ENCODE results near the gene HORMAD2. TPM values are rescaled to one million over a fixed set of nuclear protein-coding genes. Genes with fewer than 3 reads are reported as not detected.

The HORMAD2 gene, protein sequence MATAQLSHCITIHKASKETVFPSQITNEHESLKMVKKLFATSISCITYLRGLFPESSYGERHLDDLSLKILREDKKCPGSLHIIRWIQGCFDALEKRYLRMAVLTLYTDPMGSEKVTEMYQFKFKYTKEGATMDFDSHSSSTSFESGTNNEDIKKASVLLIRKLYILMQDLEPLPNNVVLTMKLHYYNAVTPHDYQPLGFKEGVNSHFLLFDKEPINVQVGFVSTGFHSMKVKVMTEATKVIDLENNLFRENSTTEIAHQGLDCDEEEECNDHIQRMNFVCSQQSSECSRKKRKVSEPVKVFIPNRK
- total RNA-seq = not detected

- intact Hi-C loops (cut with DNase I) = loop anchor here (10.0 kb wide), 1 partner anchor 445 kb away; no protein-coding TSS in a partner anchor
- ATAC-seq (no peak), DNase-seq (ENCODE audit: low spot score) (no peak)
These were observed at the start of gene HORMAD2 for GRCh38 chr22:30079952-30080533. HORMAD2 (plus strand) TSS chr22:30080464; CDS start chr22:30093953, 13,489 bp downstream.

GRCh38 chr22:30031328-30031727 lies 48.9 kb upstream of the HORMAD2 start:
- intact Hi-C loops (cut with DNase I) = no loop called here
- no peak for ATAC-seq
- DNase-seq (ENCODE audit: low spot score) = no peak

- ATAC-seq (no peak), DNase-seq (ENCODE audit: low spot score) (no peak)
- intact Hi-C loops (cut with DNase I) = no loop called here
These were observed 48.4 kb upstream of the HORMAD2 start for GRCh38 chr22:30031764-30032455.

DNA sequence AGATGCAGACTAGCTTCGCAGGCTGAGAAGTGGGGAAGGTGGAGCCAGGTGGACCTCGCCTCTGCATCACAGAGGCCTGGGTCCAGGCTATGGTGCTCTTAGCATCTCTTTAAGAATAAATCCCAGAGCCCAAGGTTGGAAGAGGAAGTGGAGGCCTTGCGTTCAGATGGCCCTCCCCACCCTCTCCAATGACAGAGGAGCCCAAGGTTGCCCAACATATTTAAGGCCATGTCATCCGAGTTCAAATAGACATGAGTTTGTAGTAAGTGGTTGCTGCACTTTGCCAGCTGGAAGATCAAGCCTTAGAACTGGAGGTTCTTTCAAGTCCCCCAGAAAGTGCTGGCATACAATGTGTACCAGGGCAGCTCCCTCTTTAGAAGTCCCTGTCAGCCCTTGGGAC lies 47.1 kb upstream of the HORMAD2 start:
- peak; percentile 26 for ATAC-seq
- intact Hi-C loops (cut with DNase I) = no loop called here
- no peak for DNase-seq (ENCODE audit: low spot score)

- intact Hi-C loops (cut with DNase I) = no loop called here
- DNase-seq (ENCODE audit: low spot score) (peak; percentile 44), ATAC-seq (no peak)
These were observed 46.4 kb upstream of the HORMAD2 start for GRCh38 chr22:30033901-30034300.

DNA sequence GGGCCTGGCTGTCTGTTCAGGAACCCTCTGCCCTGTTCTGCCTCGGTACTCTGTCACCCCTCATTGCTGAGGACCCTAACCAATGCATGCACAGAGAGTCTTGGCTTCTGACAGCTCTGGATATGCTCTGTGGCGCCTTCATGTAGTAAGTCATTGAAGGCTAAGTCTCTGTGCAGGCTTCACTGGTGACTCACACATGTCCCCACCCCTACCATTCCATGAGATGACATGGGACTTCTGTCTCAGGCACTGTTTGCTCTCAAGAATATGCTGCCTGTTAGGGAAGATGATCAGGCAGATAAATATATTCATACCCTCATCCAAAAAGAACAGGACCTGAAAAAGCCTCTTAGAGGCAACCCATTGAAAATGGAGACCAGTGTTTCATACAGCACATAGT lies 43.6 kb upstream of the HORMAD2 start:
- intact Hi-C loops (cut with DNase I) = no loop called here
- ATAC-seq (no peak), DNase-seq (ENCODE audit: low spot score) (no peak)

GRCh38 chr22:30038219-30038618 lies 42.0 kb upstream of the HORMAD2 start:
- DNase-seq (ENCODE audit: low spot score) (peak; percentile 59), ATAC-seq (peak; percentile 42)
- intact Hi-C loops (cut with DNase I) = no loop called here

DNA sequence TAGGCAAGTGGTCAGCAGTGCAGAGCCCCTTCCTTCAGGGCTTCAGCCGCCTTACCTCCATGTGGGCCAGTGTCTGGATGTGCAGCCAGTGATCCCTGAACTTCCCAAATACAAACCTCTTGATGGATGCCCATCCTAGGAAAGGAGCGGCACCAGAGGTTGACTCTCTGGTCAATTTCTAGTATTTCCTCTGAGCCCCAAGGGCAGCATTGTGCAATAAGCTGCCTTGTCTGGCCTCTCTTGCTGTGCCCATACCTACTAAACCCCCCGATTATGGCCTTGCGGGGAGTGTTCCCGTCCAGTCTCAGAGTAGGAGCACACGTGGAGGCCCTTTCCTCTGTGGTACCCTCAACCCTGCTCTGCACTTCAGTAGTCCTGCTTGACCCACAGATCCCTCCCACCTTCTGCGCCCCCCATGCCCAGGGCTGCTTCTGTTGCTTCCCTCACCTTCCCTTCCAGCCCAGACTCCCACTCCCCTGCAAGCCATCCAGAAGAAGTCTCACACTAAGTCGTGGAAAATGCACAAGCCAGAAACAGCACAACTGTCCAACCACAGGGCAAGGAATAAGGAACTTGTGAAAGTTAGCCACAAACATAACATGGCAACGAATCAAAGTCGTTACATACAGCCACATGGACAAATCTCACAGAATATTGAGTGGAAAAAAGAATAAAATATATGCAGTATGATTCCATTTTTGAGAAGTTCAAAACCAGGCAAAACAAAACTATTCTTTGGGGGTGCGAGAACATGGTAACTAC lies 39.6 kb upstream of the HORMAD2 start:
- intact Hi-C loops (cut with DNase I) = loop anchor here (5.0 kb wide), 1 partner anchor 1158 kb away; the partner anchor contains the start of gene ZNRF3
- ATAC-seq = no peak
- peak; percentile 37 for DNase-seq (ENCODE audit: low spot score)

GRCh38 chr22:30041475-30041874 lies 38.8 kb upstream of the HORMAD2 start:
- intact Hi-C loops (cut with DNase I) = loop anchor here (5.0 kb wide), 1 partner anchor 1159 kb away; the partner anchor contains the start of gene ZNRF3
- no peak for DNase-seq (ENCODE audit: low spot score)
- no peak for ATAC-seq

DNA sequence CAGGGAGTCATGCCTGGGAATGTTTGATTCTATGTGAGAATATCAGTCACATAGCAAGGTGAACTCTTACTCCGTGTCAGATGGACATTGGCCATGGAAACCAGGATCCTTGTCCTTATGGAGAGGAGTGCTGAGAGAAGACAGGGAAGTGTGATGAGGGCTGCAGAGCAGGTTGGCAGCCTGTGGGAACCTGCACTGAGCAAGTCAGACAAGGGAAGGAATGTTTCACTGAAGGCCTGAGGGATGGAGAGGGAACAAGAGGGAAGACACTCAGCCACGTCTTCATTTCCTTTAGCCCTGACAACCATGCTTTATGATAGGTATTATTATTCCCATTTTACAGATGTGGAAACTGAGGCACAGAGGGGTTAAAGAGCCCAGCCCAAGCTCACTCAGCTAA lies 38.4 kb upstream of the HORMAD2 start:
- ATAC-seq (no peak), DNase-seq (ENCODE audit: low spot score) (no peak)
- intact Hi-C loops (cut with DNase I) = loop anchor here (5.0 kb wide), 1 partner anchor 1160 kb away; the partner anchor contains the start of gene ZNRF3

DNA sequence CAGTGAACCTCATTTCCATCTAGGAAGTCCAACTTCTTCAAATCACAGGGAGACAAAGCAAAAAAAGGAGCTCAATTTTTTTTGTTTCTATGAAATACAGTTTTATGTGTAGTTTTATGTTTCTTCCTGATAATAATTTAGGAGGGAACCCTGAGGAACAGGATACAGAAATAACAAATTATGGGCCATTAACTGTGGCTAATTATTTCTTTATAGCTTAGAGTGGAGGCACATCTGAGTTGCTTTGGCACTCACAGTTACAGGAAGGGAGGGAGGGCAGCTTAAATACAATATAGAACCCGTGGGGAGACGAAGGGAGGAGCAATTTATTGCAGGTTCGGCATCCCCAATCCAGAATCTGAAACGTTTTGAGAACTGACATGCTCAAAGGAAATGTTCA lies 37.1 kb upstream of the HORMAD2 start:
- intact Hi-C loops (cut with DNase I) = loop anchor here (5.0 kb wide), 1 partner anchor 1161 kb away; the partner anchor contains the start of gene ZNRF3
- no peak for DNase-seq (ENCODE audit: low spot score)
- no peak for ATAC-seq

- peak; percentile 90 for ATAC-seq
- no peak for DNase-seq (ENCODE audit: low spot score)
- intact Hi-C loops (cut with DNase I) = loop anchor here (5.0 kb wide), 1 partner anchor 1162 kb away; the partner anchor contains the start of gene ZNRF3
These were observed 35.9 kb upstream of the HORMAD2 start for GRCh38 chr22:30044369-30044768.

GRCh38 chr22:30044881-30045493 lies 35.3 kb upstream of the HORMAD2 start:
- no peak for DNase-seq (ENCODE audit: low spot score)
- no peak for ATAC-seq
- intact Hi-C loops (cut with DNase I) = loop anchor here (5.0 kb wide), 1 partner anchor 1163 kb away; the partner anchor contains the start of gene ZNRF3

DNA sequence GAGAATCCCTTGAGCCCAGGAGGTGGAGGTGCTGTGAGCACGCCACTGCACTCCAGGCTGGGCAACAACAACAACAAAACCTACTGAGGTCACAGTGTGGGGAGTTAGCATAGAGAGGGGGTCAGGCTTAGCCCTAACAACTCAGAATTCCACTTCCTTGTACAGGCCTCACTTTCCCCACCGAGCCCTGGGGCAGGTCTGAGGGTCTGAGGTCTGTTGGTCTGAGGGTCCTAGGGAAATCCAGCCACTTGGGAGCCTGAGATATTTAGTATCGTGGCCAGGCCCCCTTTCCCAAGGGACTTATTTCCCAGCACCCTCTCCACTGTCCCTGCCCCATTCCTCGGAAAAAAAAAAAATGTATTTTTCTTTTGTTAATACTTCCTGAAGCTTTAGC lies 34.8 kb upstream of the HORMAD2 start:
- no peak for DNase-seq (ENCODE audit: low spot score)
- ATAC-seq = no peak
- intact Hi-C loops (cut with DNase I) = no loop called here

DNA sequence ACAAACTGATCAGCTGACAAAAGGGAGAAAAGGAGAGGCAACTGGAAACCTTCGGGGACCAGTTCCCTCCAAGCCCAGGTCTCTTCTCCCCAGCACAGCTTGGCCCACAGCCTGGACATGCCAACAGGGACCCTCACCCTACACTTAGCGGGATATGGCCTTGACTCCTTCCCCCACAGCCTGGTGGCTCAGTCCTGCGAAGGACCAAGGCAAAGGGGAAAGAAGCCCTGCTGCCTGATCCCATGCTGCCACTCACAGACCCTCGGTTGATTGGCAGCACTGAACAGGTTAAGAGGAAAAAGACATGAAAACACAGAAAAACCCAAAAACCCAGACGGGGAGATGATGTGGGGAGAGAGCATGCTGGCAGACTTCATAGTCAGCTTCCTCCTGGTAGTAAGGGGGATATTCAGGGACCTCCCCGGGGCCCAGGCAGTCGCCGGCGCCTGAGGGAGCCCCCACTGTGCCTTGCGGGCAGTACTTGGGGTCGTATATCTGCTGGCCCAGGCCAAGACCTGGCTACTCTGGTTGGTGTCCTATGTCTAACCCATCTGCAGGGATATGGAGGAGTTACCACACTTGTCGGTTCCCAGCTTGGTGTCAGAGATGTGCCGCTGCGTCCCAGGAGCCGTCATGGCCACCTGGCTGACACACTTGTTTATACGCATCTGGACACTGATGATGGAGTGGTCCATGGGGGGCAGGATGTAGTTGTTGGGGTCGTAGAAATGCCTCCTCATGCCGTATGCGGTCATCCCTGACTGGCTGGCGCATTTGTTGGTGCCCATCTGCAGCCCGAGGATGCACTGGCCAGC lies 34.2 kb upstream of the HORMAD2 start:
- DNase-seq (ENCODE audit: low spot score) = no peak
- intact Hi-C loops (cut with DNase I) = no loop called here
- ATAC-seq = no peak

GRCh38 chr22:30046716-30047363 lies 33.4 kb upstream of the HORMAD2 start:
- DNase-seq (ENCODE audit: low spot score) = no peak

GRCh38 chr22:30047364-30047738 lies 32.9 kb upstream of the HORMAD2 start:
- no peak for DNase-seq (ENCODE audit: low spot score)
- intact Hi-C loops (cut with DNase I) = no loop called here
- ATAC-seq = no peak

More at GRCh38 chr22:30046716-30047363, 33.4 kb upstream of the HORMAD2 start:
- intact Hi-C loops (cut with DNase I) = no loop called here
- no peak for ATAC-seq
